ENCODE measurements around the gene KLHL29. TPM values are rescaled to one million over a fixed set of nuclear protein-coding genes. Genes with fewer than 3 reads are reported as not detected.

The KLHL29 gene
- total RNA-seq, 1 experiment from 2014 or later = 3.4 TPM

GRCh38 chr2:23569761-23570365, 184.9 kb downstream of the KLHL29 start:
- Histone ChIP-seq H3K4me1 (replicated peaks; ENCODE audit: insufficient read depth) (no peaks in the 10 kb centered on the region), H3K9me3 (ENCODE audit: insufficient read depth, low read depth) (no peaks in the 10 kb centered on the region), H3K27ac (no peak overlapping the region), H3K4me2 (no peak overlapping the region), H3K9me2 (ENCODE audit: insufficient read depth) (no peaks in the 10 kb centered on the region), H2AFZ (no peak overlapping the region), H3K4me3 (no peak overlapping the region), H3K79me2 (ENCODE audit: low read depth) (no peaks in the 10 kb centered on the region), H3F3A (ENCODE audit: insufficient read depth, low read depth) (no peaks in the 10 kb centered on the region), H4K20me1 (ENCODE audit: insufficient read depth) (no peaks in the 10 kb centered on the region; the same call in 1 of the 2 replicates), H3K27me3 (ENCODE audit: insufficient read depth, low read depth) (no peaks in the 10 kb centered on the region), H3K36me3 (ENCODE audit: low read depth) (no peaks in the 10 kb centered on the region)
- TF ChIP-seq CTCF (conservative IDR thresholded peaks at IDR 0.05) (no peak), EZH2 (IDR thresholded peaks at IDR 0.05; ENCODE audit: low read depth) (no peak)
- BruUV-seq (replicated peaks) = no TSS peak
- POLR2A ChIA-PET (ENCODE audit: unreplicated experiment) = no interaction called here
- intact Hi-C loops (cut with micrococcal nuclease; ENCODE audit: unreplicated experiment) = no loop called here
- CTCF ChIA-PET = no interaction called here
- DNase-seq = no peak

GRCh38 chr2:23571085-23571484, 186.1 kb downstream of the KLHL29 start:
- no peak for TF ChIP-seq CTCF (conservative IDR thresholded peaks at IDR 0.05)
- no peak for TF ChIP-seq EZH2 (IDR thresholded peaks at IDR 0.05; ENCODE audit: low read depth)
- no peak for DNase-seq
- intact Hi-C loops (cut with micrococcal nuclease; ENCODE audit: unreplicated experiment) = no loop called here
- Histone ChIP-seq H3K27me3 (ENCODE audit: insufficient read depth, low read depth) (no peaks in the 10 kb centered on the region), H3K27ac (no peak overlapping the region), H3K4me2 (no peak overlapping the region), H2AFZ (no peak overlapping the region), H3K79me2 (ENCODE audit: low read depth) (no peaks in the 10 kb centered on the region), H3K36me3 (ENCODE audit: low read depth) (no peaks in the 10 kb centered on the region), H3K9me3 (ENCODE audit: insufficient read depth, low read depth) (no peaks in the 10 kb centered on the region), H3F3A (ENCODE audit: insufficient read depth, low read depth) (no peaks in the 10 kb centered on the region), H3K4me1 (replicated peaks; ENCODE audit: insufficient read depth) (no peaks in the 10 kb centered on the region), H3K9me2 (ENCODE audit: insufficient read depth) (no peaks in the 10 kb centered on the region), H3K4me3 (no peak overlapping the region), H4K20me1 (ENCODE audit: insufficient read depth) (no peaks in the 10 kb centered on the region; the same call in 1 of the 2 replicates)
- BruUV-seq (replicated peaks) = no TSS peak
- ChIA-PET POLR2A (ENCODE audit: unreplicated experiment) (no interaction called here), CTCF (no interaction called here)

- TF ChIP-seq EZH2 (IDR thresholded peaks at IDR 0.05; ENCODE audit: low read depth) (no peak), CTCF (conservative IDR thresholded peaks at IDR 0.05) (no peak)
- H3K27ac ChIP-seq = no peak overlapping the region
- POLR2A ChIA-PET (ENCODE audit: unreplicated experiment) = no interaction called here
- H3K4me1 ChIP-seq (replicated peaks; ENCODE audit: insufficient read depth) = no peaks in the 10 kb centered on the region
- H2AFZ ChIP-seq = no peak overlapping the region
- CTCF ChIA-PET = no interaction called here
- intact Hi-C loops (cut with micrococcal nuclease; ENCODE audit: unreplicated experiment) = no loop called here
- no peak overlapping the region for H3K4me2 ChIP-seq
- no peak for DNase-seq
- H3F3A ChIP-seq (ENCODE audit: insufficient read depth, low read depth) = no peaks in the 10 kb centered on the region
- no peaks in the 10 kb centered on the region; the same call in 1 of the 2 replicates for H4K20me1 ChIP-seq (ENCODE audit: insufficient read depth)
- no peaks in the 10 kb centered on the region for H3K36me3 ChIP-seq (ENCODE audit: low read depth)
- H3K9me3 ChIP-seq (ENCODE audit: insufficient read depth, low read depth) = no peaks in the 10 kb centered on the region
- no peak overlapping the region for H3K4me3 ChIP-seq
- H3K27me3 ChIP-seq (ENCODE audit: insufficient read depth, low read depth) = no peaks in the 10 kb centered on the region
- no TSS peak for BruUV-seq (replicated peaks)
- H3K9me2 ChIP-seq (ENCODE audit: insufficient read depth) = no peaks in the 10 kb centered on the region
- H3K79me2 ChIP-seq (ENCODE audit: low read depth) = no peaks in the 10 kb centered on the region
Observed at GRCh38 chr2:23571527-23572282, 186.7 kb downstream of the KLHL29 start.
